Measurements from ENCODE around the gene GFAP.

The GFAP gene

DNA sequence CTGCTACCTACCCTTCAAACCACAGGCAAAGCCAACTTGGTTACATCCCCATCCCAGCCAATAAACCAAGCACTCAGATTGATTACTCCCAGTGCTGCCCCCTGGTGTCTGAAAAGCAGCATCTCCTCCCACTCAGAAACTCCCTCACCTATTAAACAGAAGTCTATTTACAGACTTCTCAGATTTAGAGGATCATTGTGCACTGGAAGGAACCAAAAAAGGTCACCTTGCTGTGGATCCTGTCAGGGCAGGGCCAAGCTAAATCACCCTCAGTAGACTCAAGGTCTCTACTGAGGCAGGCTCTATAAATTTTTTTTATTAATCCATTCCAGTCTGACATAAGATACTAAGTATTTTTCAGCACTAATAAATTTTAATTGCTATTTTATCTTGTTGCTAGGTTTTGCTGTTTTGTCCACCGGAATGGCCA is 50.1 kb downstream of the GFAP start:
- no peak overlapping the region for H3K27ac ChIP-seq

DNA sequence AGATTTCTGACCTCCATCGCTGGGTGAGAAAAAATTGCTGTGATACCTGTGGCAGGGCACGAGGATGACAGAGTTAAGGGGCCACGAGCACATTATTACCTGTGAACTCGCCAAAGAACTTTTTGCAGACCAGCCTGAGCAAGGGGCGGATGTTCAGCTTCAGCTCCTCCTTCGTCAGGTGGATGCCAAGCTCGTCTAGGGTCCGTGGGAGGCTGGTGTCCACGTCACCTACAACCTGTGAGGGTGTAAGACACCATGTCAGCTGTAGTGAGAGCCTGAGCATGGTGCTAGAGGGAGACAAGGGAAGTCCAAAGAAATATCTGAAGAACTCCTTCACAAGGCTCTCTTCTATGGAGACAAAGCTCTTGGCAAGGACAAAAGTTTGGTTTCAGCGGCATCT is 50.5 kb downstream of the GFAP start:
- TF ChIP-seq CTCF (conservative IDR thresholded peaks at IDR 0.05): no peak
- no peak for TF ChIP-seq ZFX (IDR thresholded peaks at IDR 0.05)
- H3K27ac ChIP-seq: no peak overlapping the region

More for the DNA sequence above, 50.1 kb downstream of the GFAP start:
- TF ChIP-seq CTCF (conservative IDR thresholded peaks at IDR 0.05) (peak; percentile 94), ZFX (IDR thresholded peaks at IDR 0.05) (no peak)

- TF ChIP-seq ZFX (IDR thresholded peaks at IDR 0.05) (no peak), CTCF (conservative IDR thresholded peaks at IDR 0.05) (no peak)
- H3K27ac ChIP-seq: no peak overlapping the region
Measured at GRCh38 chr17:44863061-44863918, 52.0 kb downstream of the GFAP start.

- no peak for TF ChIP-seq ZFX (IDR thresholded peaks at IDR 0.05)
- no peak overlapping the region for H3K27ac ChIP-seq
Measured at GRCh38 chr17:44862278-44862914, 52.9 kb downstream of the GFAP start.

DNA sequence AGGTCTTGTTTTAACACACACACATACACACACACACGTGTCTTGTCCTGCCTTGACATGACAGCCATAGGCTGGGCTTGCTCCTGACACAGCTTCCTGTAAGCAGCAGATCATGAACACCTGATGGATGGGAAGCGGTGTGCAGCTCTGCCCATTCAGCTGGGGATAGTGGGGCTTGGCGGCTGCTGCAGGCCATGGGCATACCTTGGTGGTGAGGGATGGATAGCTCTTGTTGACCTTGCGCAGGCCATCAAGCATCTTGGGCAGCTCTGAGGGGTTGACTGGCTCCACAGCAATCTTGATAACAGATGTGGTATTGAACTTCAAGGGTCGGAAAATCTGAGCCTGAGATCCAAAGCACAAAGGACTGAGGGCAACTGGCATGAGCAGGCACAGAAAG is 55.6 kb downstream of the GFAP start:
- no peak overlapping the region for H3K27ac ChIP-seq
- TF ChIP-seq ZFX (IDR thresholded peaks at IDR 0.05): no peak
- no peak for TF ChIP-seq CTCF (conservative IDR thresholded peaks at IDR 0.05)

DNA sequence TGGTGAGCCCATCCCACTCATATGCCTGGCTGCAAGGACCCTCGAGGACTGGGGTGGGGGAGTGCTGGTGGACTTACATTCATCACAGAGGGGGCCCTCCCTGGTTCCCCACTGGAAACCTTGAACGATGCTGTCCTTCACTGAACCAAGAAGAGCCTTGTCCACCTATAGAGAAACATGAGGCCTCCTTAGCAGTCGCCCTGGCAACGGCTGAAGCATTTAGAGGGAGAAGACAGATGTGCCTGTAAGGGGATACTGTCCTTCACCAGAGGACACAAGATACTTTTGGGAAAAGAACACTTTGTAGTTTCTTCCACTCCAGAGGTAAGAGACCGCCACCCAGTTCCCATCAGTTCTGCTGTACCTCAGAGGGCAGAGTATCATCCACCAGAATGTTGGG is 61.1 kb downstream of the GFAP start:
- TF ChIP-seq ZFX (IDR thresholded peaks at IDR 0.05): no peak
- TF ChIP-seq CTCF (conservative IDR thresholded peaks at IDR 0.05): no peak
- H3K27ac ChIP-seq: no peak overlapping the region
